B cell (primary cell): ENCODE data around the gene RUFY4. TPM values are rescaled to one million over a fixed set of nuclear protein-coding genes. Genes with fewer than 3 reads are reported as not detected.

Experiments
- ATAC-seq: fragments of 200-7000 bp; cut with Tn5 transposase; one replicate; pipeline ENCODE4 v1.10.0; 2021; ENCODE audit warnings: low read depth, mild to moderate bottlenecking, moderate number of reproducible peaks, moderate library complexity
- CTCF ChIA-PET: fragments of 350-600 bp; sonication (Branson Sonifier 250); formaldehyde crosslinking; loops from one replicate; lab custom pipeline; 2021; ENCODE audit warnings: antibody characterized with exemption, inconsistent platforms; lab: Charles Lee
- POLR2A ChIA-PET: fragments of 350-600 bp; sonication (Branson Sonifier 250); formaldehyde crosslinking; loops from one replicate; lab custom pipeline; 2021; ENCODE audit warnings: antibody characterized with exemption; lab: Charles Lee
- DNase-seq: peaks from one replicate; pipeline ENCODE4 v3.0.0; 2013
- H2AFZ ChIP-seq: 2 replicates; pipeline ENCODE4 v1.6.1; 2012; ENCODE audit warnings: mild to moderate bottlenecking, low read depth, low read length; ENCODE audit not compliant: insufficient read depth, poor library complexity, severe bottlenecking
- H3K27ac ChIP-seq, 2 donors: 1 replicate in 1 of 2; 2 replicates in 1 of 2; pipeline ENCODE4 v1.5.1; 2012 to 2013; ENCODE audit warnings: low read length in 2 of 2, mild to moderate bottlenecking in 2 of 2, moderate library complexity in 1 of 2
- H3K27me3 ChIP-seq, 4 experiments: fragments of 200-600 bp in 1 of 4; sonication (generic) in 1 of 4; replicated peaks in 1 of 4; 1 replicate in 2 of 4; 2 replicates in 2 of 4; pipeline versions ENCODE4 v1.6.1 to v1.7.0; 2013 to 2016; ENCODE audit warnings: low read length in 3 of 4, mild to moderate bottlenecking in 2 of 4, mixed read lengths in 1 of 4, moderate library complexity in 1 of 4; ENCODE audit not compliant: insufficient read depth in 4 of 4, control insufficient read depth in 3 of 4; ENCODE audit errors: control extremely low read depth in 1 of 4
- H3K36me3 ChIP-seq, 2 experiments: replicated peaks in 1 of 2; 1 replicate in 1 of 2; 2 replicates in 1 of 2; pipeline versions ENCODE4 v1.6.1 to v1.7.1; 2013; ENCODE audit warnings: low read length in 1 of 2; ENCODE audit not compliant: insufficient read depth in 2 of 2, control insufficient read depth in 1 of 2; ENCODE audit errors: control extremely low read depth in 1 of 2, extremely low read depth in 1 of 2
- H3K4me1 ChIP-seq, 2 donors: fragments of 200-600 bp in 1 of 2; sonication (generic) in 1 of 2; 1 replicate in 1 of 2; 2 replicates in 1 of 2; pipeline versions ENCODE4 v1.5.1 to v1.6.1; 2013 to 2017; ENCODE audit warnings: low read length in 2 of 2; ENCODE audit not compliant: control insufficient read depth in 2 of 2, insufficient read depth in 2 of 2
- H3K4me2 ChIP-seq: replicated peaks from 2 replicates; pipeline ENCODE3; 2012; ENCODE audit warnings: mild to moderate bottlenecking, low read depth, low read length; ENCODE audit not compliant: poor library complexity, severe bottlenecking
- H3K4me3 ChIP-seq, 5 experiments: fragments of 200-600 bp in 1 of 5; sonication (generic) in 1 of 5; 1 replicate in 3 of 5; 2 replicates in 2 of 5; pipeline versions ENCODE4 v1.5.1 to v1.7.0; 2011 to 2016; ENCODE audit warnings: low read length in 4 of 5, mild to moderate bottlenecking in 4 of 5, low read depth in 2 of 5, control low read depth in 1 of 5, moderate library complexity in 1 of 5; ENCODE audit not compliant: insufficient read depth in 1 of 5; ENCODE audit errors: control extremely low read depth in 1 of 5, extremely low read depth in 1 of 5
- H3K79me2 ChIP-seq: fragments of 200-600 bp; sonication (generic); one replicate; pipeline ENCODE4 v1.6.0; 2016; ENCODE audit warnings: low read length; ENCODE audit not compliant: control insufficient read depth, insufficient read depth
- H3K9ac ChIP-seq: fragments of 200-600 bp; sonication (generic); 2 replicates; pipeline ENCODE4 v1.6.1; 2017; ENCODE audit warnings: mild to moderate bottlenecking, low read length, moderate library complexity
- H3K9me3 ChIP-seq, 3 donors: one replicate each; pipeline versions ENCODE4 v1.6.1 to v1.7.1; 2013; ENCODE audit warnings: low read length in 2 of 3; ENCODE audit not compliant: control insufficient read depth in 2 of 3, insufficient read depth in 1 of 3; ENCODE audit errors: control extremely low read depth in 1 of 3
- H4K20me1 ChIP-seq: 2 replicates; pipeline ENCODE4 v1.6.0; 2012; ENCODE audit warnings: mild to moderate bottlenecking, low read length; ENCODE audit not compliant: insufficient read depth, control insufficient read depth, poor library complexity, severe bottlenecking
- H3K27ac Mint-ChIP-seq: one replicate; pipeline ENCODE4 v1.8.0; 2021; ENCODE audit warnings: mixed read lengths
- H3K27me3 Mint-ChIP-seq: one replicate; pipeline ENCODE4 v1.8.0; 2021; ENCODE audit warnings: mixed read lengths
- H3K4me1 Mint-ChIP-seq: one replicate; pipeline ENCODE4 v1.8.0; 2021; ENCODE audit warnings: mixed read lengths
- H3K4me3 Mint-ChIP-seq: one replicate; pipeline ENCODE4 v1.8.0; 2021; ENCODE audit warnings: mixed read lengths
- H3K9me3 Mint-ChIP-seq: one replicate; pipeline ENCODE4 v1.8.0; 2022; ENCODE audit warnings: mixed read lengths; ENCODE audit not compliant: insufficient read depth
- CTCF ChIP-seq: fragments of 200-600 bp; IDR thresholded peaks from one replicate; pipeline ENCODE4 v1.8.0; 2022; ENCODE audit warnings: antibody characterized with exemption, mild to moderate bottlenecking
- EZH2 ChIP-seq: IDR thresholded peaks from 2 replicates; pipeline ENCODE4 v1.6.1; 2012; ENCODE audit warnings: borderline replicate concordance, low read depth, mild to moderate bottlenecking, moderate library complexity, low read length; ENCODE audit not compliant: insufficient read depth, poor library complexity, severe bottlenecking
- WGBS: methylation state at CpG from one replicate; pipeline ENCODE4 v1.1.5; 2013; ENCODE audit warnings: missing lambda C conversion rate; ENCODE audit not compliant: insufficient coverage; 5-methylcytosine and 5-hydroxymethylcytosine counted together
- intact Hi-C: fragments of 100-400 bp; cut with micrococcal nuclease; formaldehyde crosslinking; loops from one replicate; pipeline ENCODE4 v1.10.0; 2022
- polyA plus RNA-seq: library from polyadenylated mRNA; depleted of rRNA; stranded (reverse); fragments of >200 nt; gene quantifications from 2 replicates; pipeline ENCODE4 v1.2.3, GENCODE V29; 2012
- total RNA-seq, 2 donors: library from RNA; stranded (reverse); fragments of 120-200 nt in 1 of 2; gene quantifications; 1 replicate in 1 of 2; 2 replicates in 1 of 2; pipeline versions ENCODE4 v1.2.3 to v1.2.4, GENCODE V29; 2013 to 2022

Gene RUFY4
- total and polyA plus RNA-seq, 2 donors (not counting 1 experiment from before 2014, with no cell fraction given): 0.34 TPM; not detected in 1

- POLR2A ChIA-PET: no interaction called here
These were observed 32.7 kb upstream of the RUFY4 start for GRCh38 chr2:218036371-218036770.

GRCh38 chr2:218039171-218039570, 29.9 kb upstream of the RUFY4 start:
- Histone ChIP-seq H3K4me1 (peaks cover 6 to 13% of the 10 kb centered on the region in 2 donors), H3K79me2 (no peaks in the 10 kb centered on the region), H3K27ac (no peak overlapping the region), H3K4me2 (no peak overlapping the region), H3K27me3 (peaks cover 0 to 13% (median 6%) of the 10 kb centered on the region in 4 experiments), H3K9ac (no peak overlapping the region), H3K36me3 (no peaks in the 10 kb centered on the region), H3K9me3 (peaks cover 0 to 12% (median 0%) of the 10 kb centered on the region in 3 donors), H3K4me3 (no peak overlapping the region), H2AFZ (no peak overlapping the region), H4K20me1 (no peaks in the 10 kb centered on the region)
- TF ChIP-seq EZH2: no peak
- no peak for TF ChIP-seq CTCF
- POLR2A ChIA-PET: no interaction called here
- ATAC-seq (no peak), DNase-seq (no peak)
- no CpG with 5 or more reads among the region's 2 CpGs for WGBS
- intact Hi-C loops: no loop called here
- Mint-ChIP-seq H3K4me1 (peaks cover 6% of the 10 kb centered on the region), H3K4me3 (no peak overlapping the region), H3K27ac (no peak overlapping the region), H3K27me3 (peaks cover 34% of the 10 kb centered on the region), H3K9me3 (no peaks in the 10 kb centered on the region)
- CTCF ChIA-PET: interaction anchor here (8.6 kb wide), 1 partner anchor 251 kb away, joined by 74 read pairs; no protein-coding TSS in a partner anchor

More at GRCh38 chr2:218036371-218036770, 32.7 kb upstream of the RUFY4 start:
- TF ChIP-seq CTCF (no peak), EZH2 (no peak)
- DNase-seq: no peak
- intact Hi-C loops: no loop called here
- Mint-ChIP-seq H3K4me1 (peaks cover 9% of the 10 kb centered on the region), H3K27me3 (peaks cover 31% of the 10 kb centered on the region), H3K27ac (no peak overlapping the region), H3K4me3 (no peak overlapping the region), H3K9me3 (no peaks in the 10 kb centered on the region)
- H2AFZ ChIP-seq: no peak overlapping the region
- H3K9me3 ChIP-seq: no peaks in the 10 kb centered on the region
- H3K36me3 ChIP-seq: no peaks in the 10 kb centered on the region
- H3K4me2 ChIP-seq: no peak overlapping the region
- WGBS: 79% methylated on average over 1 of the region's 5 CpGs
- H3K79me2 ChIP-seq: no peaks in the 10 kb centered on the region
- H3K27ac ChIP-seq: no peak overlapping the region
- peaks cover 0 to 14% (median 6%) of the 10 kb centered on the region in 4 experiments for H3K27me3 ChIP-seq
- H3K4me3 ChIP-seq: no peak overlapping the region
- CTCF ChIA-PET: interaction anchor here (8.6 kb wide), 1 partner anchor 249 kb away, joined by 74 read pairs; no protein-coding TSS in a partner anchor
- no peaks in the 10 kb centered on the region for H4K20me1 ChIP-seq
- H3K9ac ChIP-seq: no peak overlapping the region
- no peak for ATAC-seq
- H3K4me1 ChIP-seq: peaks cover 6 to 16% of the 10 kb centered on the region in 2 donors
